LNCaP clone FGC (cell line): ENCODE measurements around the gene PCBP2.
"Not testable (repeated sequence)": the region's sequence is repeated elsewhere in the genome, so short reads cannot be mapped to it uniquely, and the experiment has no call there.

Experiments used
- DNase-seq: peaks from one replicate; pipeline ENCODE4 v3.0.0-alpha.2; 2011; ENCODE audit warnings: low read depth
- H3K4me3 ChIP-seq: 2 replicates; pipeline ENCODE4 v1.5.1; 2011; ENCODE audit warnings: mild to moderate bottlenecking, low read depth, low read length, control low read depth
- TF ChIP-seq, protein P1 (sequence below): IDR thresholded peaks from 2 replicates; pipeline ENCODE4 v1.5.1; 2012; ENCODE audit warnings: mild to moderate bottlenecking; ENCODE audit not compliant: control insufficient read depth, insufficient read depth; ENCODE audit errors: extremely low read depth

Gene PCBP2

GRCh38 chr12:53418221-53418620 lies 33.7 kb upstream of the PCBP2 start:
- no peak for DNase-seq
- no peak overlapping the region for H3K4me3 ChIP-seq
- TF ChIP-seq, protein P1, sequence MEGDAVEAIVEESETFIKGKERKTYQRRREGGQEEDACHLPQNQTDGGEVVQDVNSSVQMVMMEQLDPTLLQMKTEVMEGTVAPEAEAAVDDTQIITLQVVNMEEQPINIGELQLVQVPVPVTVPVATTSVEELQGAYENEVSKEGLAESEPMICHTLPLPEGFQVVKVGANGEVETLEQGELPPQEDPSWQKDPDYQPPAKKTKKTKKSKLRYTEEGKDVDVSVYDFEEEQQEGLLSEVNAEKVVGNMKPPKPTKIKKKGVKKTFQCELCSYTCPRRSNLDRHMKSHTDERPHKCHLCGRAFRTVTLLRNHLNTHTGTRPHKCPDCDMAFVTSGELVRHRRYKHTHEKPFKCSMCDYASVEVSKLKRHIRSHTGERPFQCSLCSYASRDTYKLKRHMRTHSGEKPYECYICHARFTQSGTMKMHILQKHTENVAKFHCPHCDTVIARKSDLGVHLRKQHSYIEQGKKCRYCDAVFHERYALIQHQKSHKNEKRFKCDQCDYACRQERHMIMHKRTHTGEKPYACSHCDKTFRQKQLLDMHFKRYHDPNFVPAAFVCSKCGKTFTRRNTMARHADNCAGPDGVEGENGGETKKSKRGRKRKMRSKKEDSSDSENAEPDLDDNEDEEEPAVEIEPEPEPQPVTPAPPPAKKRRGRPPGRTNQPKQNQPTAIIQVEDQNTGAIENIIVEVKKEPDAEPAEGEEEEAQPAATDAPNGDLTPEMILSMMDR = no peak

GRCh38 chr12:53419756-53420155 lies 32.1 kb upstream of the PCBP2 start:
- no peak overlapping the region for H3K4me3 ChIP-seq
- TF ChIP-seq, protein P1 = no peak
- DNase-seq = no peak

- DNase-seq, H3K4me3 ChIP-seq: not testable (repeated sequence)
Measured at GRCh38 chr12:53422247-53422646, 29.7 kb upstream of the PCBP2 start.

- TF ChIP-seq, protein P1 = no peak
- H3K4me3 ChIP-seq = no peak within 1 kb of the TSS
- no peak for DNase-seq
Measured at GRCh38 chr12:53423597-53423996, 28.3 kb upstream of the PCBP2 start, which contains the start of gene AMHR2. TSS of gene AMHR2 (plus strand) at chr12:53423855. CDS start at chr12:53423935, 80 bp downstream.

DNA sequence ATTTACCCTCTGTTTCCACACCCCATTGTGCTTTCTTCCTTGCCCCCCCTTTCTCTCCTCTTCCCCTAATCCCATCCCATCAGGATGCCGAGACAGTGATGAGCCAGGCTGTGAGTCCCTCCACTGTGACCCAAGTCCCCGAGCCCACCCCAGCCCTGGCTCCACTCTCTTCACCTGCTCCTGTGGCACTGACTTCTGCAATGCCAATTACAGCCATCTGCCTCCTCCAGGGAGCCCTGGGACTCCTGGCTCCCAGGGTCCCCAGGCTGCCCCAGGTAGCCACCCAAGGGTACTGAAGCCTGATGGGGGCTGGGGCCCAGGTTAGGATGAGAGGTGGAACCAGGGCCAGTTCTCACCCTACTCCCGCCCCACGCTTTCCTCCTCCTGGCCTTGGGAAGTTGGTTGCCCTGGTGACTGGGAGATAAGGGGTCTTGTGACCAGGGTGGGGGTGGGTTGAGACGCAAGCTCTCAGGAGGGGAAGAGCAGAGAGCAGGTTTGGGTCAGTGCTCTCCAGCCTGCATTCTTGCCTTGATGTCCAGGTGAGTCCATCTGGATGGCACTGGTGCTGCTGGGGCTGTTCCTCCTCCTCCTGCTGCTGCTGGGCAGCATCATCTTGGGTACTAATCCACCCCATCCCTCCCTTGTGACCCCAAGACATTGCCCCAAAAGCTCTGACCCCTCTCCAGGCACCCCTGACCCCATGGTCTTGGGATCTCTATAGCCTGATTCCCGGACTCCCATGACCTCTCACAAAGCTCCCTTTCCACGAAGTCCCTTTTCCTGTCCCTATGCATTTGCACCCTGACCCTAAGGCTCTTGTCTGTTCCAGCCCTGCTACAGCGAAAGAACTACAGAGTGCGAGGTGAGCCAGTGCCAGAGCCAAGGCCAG lies 27.0 kb upstream of the PCBP2 start:
- no peak overlapping the region for H3K4me3 ChIP-seq
- DNase-seq = no peak
- TF ChIP-seq, protein P1 = no peak

DNA sequence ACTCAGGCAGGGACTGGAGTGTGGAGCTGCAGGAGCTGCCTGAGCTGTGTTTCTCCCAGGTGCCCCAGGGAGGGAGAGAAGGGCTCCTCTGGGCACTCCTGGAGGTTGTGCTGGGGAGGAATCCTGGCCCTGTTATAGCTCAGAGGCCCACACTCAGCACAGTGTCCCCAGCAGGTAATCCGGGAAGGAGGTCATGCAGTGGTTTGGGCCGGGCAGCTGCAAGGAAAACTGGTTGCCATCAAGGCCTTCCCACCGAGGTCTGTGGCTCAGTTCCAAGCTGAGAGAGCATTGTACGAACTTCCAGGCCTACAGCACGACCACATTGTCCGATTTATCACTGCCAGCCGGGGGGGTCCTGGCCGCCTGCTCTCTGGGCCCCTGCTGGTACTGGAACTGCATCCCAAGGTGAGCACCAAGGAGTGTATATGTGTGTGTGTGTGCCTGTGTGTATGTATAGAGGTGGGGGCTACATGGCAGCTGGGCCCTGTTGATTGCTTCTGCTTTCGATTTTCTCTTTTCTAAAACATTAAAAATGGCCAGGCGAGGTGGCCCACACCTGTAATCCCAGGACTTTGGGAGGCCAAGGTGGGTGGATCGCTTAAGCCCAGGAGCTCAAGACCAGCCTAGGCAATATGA lies 26.3 kb upstream of the PCBP2 start:
- H3K4me3 ChIP-seq = no peak overlapping the region
- TF ChIP-seq, protein P1 = no peak
- DNase-seq = no peak

DNA sequence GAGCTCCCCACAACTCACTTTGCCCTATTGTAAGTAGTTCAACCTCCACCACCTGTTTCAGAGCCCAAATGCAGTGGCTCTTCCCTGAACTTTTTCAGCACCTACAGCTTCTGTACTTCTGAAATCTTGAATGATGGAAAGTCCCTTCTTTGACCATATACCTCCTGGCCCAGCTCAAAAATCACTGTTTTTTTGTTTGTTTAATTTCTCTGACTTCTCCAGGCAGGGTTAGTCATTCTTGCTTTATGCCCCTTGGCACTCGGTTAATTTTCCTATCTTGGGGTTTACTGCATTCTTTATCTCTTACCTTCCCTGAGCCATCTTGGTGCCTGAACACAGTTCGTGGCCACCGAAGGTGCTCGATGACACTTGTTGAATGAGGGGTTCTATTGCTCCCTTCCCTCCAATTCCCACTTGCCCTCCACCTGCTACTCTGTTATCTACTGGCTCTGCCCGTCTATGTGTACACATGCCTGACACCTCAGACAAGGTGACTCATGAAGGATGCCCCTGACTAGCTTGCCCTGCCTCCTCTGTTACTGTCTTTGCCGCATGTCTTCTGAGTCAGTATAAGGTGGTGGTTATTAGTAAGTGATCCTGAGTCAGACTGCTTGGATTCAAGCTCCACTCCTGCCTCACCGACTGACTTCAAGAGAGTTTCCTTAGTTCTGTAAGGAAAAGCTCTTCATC lies 23.9 kb upstream of the PCBP2 start:
- TF ChIP-seq, protein P1 = no peak
- no peak for DNase-seq
- H3K4me3 ChIP-seq = no peak overlapping the region
